ENCODE data around the gene PHF21A.

- TF ChIP-seq CTCF (IDR thresholded peaks at IDR 0.05; ENCODE audit: insufficient read depth, low read length, poor library complexity, severe bottlenecking): no peak
- no peak for TF ChIP-seq EZH2phosphoT487 (conservative IDR thresholded peaks at IDR 0.05; ENCODE audit: low read length)
Observed at GRCh38 chr11:46050003-46050461, 71.2 kb downstream of the PHF21A start.
